ENCODE results near the gene LRRC4C. TPM values are rescaled to one million over a fixed set of nuclear protein-coding genes. Genes with fewer than 3 reads are reported as not detected.

LRRC4C gene
- total RNA-seq, 6 donors from 2014 or later: 0.37 to 1.2 (median 1.0) TPM; not detected in 2

DNA sequence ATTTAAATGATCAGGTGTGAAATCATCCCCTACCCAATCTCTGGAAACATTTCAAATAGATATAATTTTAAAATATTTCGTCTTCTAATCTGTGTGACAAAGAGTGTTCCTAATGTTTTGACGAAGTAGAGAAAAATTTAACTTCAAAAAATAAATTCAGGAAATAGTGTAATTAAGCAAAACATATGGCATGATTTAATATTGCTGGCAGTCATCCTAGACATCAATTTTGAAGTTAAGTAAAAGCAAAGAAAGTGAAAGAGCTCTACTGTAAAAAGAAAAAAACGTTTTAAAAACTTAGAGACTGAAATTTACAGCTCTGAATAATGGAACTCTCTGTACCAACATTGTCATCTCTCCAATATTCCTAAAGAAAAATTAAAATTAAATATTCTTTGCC, 1062.3 kb downstream of the LRRC4C start:
- Histone ChIP-seq H3K4me3 (no peak overlapping the region), H3K27ac (no peak overlapping the region), H3K9me3 (no peaks in the 10 kb centered on the region), H3K27me3 (no peaks in the 10 kb centered on the region), H3K36me3 (no peaks in the 10 kb centered on the region), H3K4me1 (no peaks in the 10 kb centered on the region)
- DNase-seq (no peak), ATAC-seq (ENCODE audit: low FRiP score in 2 of 2) (no peak)
- 33 to 53% methylated on average over 3 of the region's 3 CpGs for WGBS, 2 donors
- TF ChIP-seq, protein P1, sequence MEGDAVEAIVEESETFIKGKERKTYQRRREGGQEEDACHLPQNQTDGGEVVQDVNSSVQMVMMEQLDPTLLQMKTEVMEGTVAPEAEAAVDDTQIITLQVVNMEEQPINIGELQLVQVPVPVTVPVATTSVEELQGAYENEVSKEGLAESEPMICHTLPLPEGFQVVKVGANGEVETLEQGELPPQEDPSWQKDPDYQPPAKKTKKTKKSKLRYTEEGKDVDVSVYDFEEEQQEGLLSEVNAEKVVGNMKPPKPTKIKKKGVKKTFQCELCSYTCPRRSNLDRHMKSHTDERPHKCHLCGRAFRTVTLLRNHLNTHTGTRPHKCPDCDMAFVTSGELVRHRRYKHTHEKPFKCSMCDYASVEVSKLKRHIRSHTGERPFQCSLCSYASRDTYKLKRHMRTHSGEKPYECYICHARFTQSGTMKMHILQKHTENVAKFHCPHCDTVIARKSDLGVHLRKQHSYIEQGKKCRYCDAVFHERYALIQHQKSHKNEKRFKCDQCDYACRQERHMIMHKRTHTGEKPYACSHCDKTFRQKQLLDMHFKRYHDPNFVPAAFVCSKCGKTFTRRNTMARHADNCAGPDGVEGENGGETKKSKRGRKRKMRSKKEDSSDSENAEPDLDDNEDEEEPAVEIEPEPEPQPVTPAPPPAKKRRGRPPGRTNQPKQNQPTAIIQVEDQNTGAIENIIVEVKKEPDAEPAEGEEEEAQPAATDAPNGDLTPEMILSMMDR (IDR thresholded peaks at IDR 0.05): no peak
- TF ChIP-seq POLR2AphosphoS5 (IDR thresholded peaks at IDR 0.05) (no peak), EP300 (IDR thresholded peaks at IDR 0.05) (no peak), POLR2A (IDR thresholded peaks at IDR 0.05) (no peak)

DNA sequence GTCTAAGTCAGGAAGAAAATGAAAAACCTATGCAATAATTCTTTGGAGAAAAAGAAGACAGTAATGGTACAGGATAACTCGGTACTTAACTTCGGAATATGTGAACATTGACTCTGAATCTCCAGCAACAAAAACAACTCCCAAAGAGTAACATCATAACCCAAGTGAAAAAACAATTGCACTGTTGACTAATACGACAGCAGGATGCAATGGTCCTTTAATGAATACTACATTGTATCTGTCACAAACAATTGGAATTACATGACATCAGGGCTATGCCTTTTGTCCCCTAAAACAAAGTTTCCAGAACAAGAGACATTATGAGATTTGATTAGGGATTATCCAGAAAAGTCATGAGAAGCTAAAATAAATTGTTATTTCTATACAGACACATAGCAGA, 1065.9 kb downstream of the LRRC4C start:
- 82 to 88% methylated on average over 3 of the region's 3 CpGs for WGBS, 2 donors
- Histone ChIP-seq H3K9me3 (no peaks in the 10 kb centered on the region), H3K4me1 (no peaks in the 10 kb centered on the region), H3K27me3 (no peaks in the 10 kb centered on the region), H3K27ac (no peak overlapping the region), H3K4me3 (no peak overlapping the region), H3K36me3 (no peaks in the 10 kb centered on the region)
- TF ChIP-seq EP300 (IDR thresholded peaks at IDR 0.05) (no peak), POLR2AphosphoS5 (IDR thresholded peaks at IDR 0.05) (no peak), POLR2A (IDR thresholded peaks at IDR 0.05) (no peak)
- TF ChIP-seq, protein P1 (IDR thresholded peaks at IDR 0.05): no peak
- no peak for ATAC-seq (ENCODE audit: low FRiP score in 2 of 2)
- DNase-seq: no peak

DNA sequence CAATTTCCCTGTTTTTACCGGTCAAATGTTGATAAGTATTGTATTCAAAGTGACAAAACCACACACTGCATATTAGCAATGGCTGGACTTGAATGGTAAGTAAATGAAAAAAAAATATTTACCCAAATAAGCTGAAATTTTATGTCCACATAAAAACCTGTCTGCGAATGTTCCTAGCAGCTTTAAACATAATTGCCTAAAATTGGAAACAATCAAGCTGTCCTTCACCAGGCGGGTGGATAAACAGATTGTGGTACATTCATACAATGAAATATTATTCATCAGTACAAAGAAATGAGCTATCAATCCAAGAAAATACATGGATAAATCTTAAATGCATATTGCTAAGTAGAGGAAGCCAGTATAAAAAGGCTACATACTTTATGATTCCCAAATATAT, 1067.8 kb downstream of the LRRC4C start:
- Histone ChIP-seq H3K9me3 (no peaks in the 10 kb centered on the region), H3K4me3 (no peak overlapping the region), H3K4me1 (no peaks in the 10 kb centered on the region), H3K27ac (no peak overlapping the region), H3K36me3 (no peaks in the 10 kb centered on the region), H3K27me3 (no peaks in the 10 kb centered on the region)
- no peak for DNase-seq
- ATAC-seq (ENCODE audit: low FRiP score in 2 of 2): no peak
- WGBS, 2 donors: 88 to 91% methylated on average over 3 of the region's 3 CpGs
- TF ChIP-seq POLR2AphosphoS5 (IDR thresholded peaks at IDR 0.05) (no peak), EP300 (IDR thresholded peaks at IDR 0.05) (no peak)
- TF ChIP-seq, protein P1 (IDR thresholded peaks at IDR 0.05): no peak

GRCh38 chr11:40388097-40388818, 1071.2 kb downstream of the LRRC4C start:
- ATAC-seq (ENCODE audit: low FRiP score in 2 of 2) (no peak), DNase-seq (no peak)
- Histone ChIP-seq H3K9me3 (no peaks in the 10 kb centered on the region), H3K27ac (no peak overlapping the region), H3K36me3 (no peaks in the 10 kb centered on the region), H3K4me3 (no peak overlapping the region), H3K27me3 (no peaks in the 10 kb centered on the region), H3K4me1 (no peaks in the 10 kb centered on the region)
- 78% methylated on average over 4 of the region's 4 CpGs for WGBS, 2 donors
- TF ChIP-seq POLR2AphosphoS5 (IDR thresholded peaks at IDR 0.05) (no peak), POLR2A (IDR thresholded peaks at IDR 0.05) (no peak), EP300 (IDR thresholded peaks at IDR 0.05) (no peak)
- TF ChIP-seq, protein P1 (IDR thresholded peaks at IDR 0.05): no peak
